HG03066 (cell line): ENCODE data around the gene PTPRN.
"Not testable (repeated sequence)": the region's sequence is repeated elsewhere in the genome, so short reads cannot be mapped to it uniquely, and the experiment has no call there.

Experiments used
- ATAC-seq: cut with Tn5 transposase; IDR thresholded peaks from one replicate; pipeline ENCODE4 v1.9.1; 2021; ENCODE audit warnings: low read depth; ENCODE audit not compliant: unreplicated experiment

Gene PTPRN

GRCh38 chr2:219289195-219289536 lies 20.0 kb downstream of the PTPRN start:
- no peak for ATAC-seq

- ATAC-seq: no peak
Observed at GRCh38 chr2:219287580-219288265, 21.5 kb downstream of the PTPRN start.

GRCh38 chr2:219287116-219287440 lies 22.1 kb downstream of the PTPRN start:
- ATAC-seq: not testable (repeated sequence)

- ATAC-seq: no peak
Observed at GRCh38 chr2:219286436-219287115, 22.6 kb downstream of the PTPRN start.

- no peak for ATAC-seq
Observed at GRCh38 chr2:219285894-219286425, 23.2 kb downstream of the PTPRN start.

DNA sequence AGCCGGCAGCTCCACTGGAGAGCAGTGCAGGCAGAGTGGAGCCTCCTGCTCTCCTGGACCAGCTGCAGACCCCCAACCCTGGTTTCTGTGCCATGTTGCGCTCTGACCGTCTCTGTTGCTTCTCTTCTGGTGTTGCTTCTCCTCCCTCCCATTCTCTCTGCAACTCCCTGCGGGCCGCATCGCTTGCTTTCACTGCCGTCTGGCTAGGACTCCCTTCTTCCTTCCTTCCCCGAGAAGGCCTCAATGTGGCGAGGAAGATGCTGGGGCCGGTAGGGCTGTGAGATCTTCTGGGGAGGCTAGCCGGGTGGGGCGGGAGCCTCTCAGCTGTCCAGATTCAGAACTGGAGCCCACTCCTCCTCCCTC lies 23.8 kb downstream of the PTPRN start:
- ATAC-seq: no peak

DNA sequence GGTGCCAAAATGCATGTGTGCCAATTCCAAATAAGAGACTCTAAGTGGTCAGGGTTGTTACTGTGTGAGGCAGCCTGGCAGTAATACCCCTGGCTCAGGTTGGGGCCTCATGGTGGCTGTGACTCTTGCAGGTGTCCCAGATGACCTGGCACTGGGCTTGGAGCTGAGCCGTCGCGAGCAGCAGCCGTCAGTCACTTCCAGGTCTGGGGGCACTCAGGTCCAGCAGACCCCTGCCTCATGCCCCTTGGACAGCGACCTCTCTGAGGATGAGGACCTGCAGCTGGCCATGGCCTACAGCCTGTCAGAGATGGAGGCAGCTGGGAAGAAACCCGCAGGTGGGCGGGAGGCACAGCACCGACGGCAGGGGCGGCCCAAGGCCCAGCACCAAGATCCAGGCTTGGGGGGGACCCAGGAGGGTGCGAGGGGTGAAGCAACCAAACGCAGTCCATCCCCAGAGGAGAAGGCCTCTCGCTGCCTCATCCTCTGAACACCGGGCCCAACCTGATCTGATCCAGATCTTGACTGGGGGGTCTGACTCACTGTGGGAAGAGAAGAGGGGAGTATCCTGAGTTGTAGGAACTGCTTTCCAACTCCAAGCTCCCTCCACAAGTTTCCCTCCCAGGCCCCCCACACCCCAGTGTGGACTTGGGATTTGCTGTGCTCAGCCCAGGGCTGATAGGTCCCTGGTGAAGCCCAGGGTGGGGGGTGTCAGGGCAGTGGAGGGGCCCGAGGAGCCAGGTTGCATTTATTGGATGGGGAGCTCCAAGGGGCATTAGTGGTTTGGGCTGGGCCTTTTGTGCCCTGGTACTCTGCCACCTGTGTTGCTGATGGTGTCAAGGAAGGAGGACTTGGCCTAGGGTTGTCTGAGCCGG lies 24.5 kb downstream of the PTPRN start:
- no peak for ATAC-seq

DNA sequence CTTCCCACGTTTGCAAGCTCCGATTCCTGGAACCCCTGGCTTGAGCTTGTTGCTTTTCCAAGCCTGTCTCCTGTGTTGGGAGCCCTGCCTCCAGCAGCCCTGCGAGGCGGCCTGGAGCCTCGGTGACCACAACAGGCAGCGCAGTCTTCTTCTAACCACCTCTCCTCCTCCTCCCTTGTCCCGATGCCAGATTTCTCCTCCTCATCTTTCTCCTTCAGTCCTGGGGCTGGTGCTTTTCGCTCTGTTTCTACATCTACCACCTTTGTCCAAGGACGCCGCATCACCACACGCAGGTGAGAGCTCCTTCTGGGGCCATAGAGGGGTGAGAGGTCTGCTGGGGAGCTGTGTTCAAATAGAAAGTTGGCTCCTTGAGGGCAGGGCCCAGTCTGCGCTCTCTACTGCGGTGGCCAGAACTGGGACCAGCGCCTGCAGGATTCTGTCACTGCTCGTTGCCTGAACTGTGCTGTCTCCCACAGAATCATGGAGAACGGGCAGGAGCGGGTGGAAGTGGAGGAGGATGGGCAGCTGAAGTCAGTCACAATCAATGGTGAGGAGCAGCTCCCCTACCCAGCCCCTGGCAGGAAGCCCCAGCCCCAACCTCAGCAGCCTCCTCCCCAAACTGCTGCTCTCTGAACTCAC lies 26.1 kb downstream of the PTPRN start:
- no peak for ATAC-seq

DNA sequence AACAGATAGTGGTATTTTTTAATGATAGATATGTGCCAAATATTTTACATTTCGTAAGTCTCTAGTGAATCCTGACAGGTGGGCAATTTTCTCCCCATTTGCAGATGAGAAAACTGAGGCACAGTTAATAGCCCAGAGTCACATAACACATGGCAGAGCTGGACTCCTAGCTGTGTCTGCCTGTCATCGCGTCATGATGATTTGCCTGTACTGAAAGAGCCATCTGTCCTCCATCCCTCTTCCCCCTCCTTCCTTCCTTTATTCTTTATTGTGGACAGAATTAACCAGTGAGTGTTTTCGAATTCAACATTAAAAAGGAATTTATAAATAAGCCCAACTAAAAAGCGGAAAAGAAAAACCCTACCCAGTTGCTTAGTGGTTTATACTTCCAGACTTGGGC lies 26.8 kb downstream of the PTPRN start:
- no peak for ATAC-seq

DNA sequence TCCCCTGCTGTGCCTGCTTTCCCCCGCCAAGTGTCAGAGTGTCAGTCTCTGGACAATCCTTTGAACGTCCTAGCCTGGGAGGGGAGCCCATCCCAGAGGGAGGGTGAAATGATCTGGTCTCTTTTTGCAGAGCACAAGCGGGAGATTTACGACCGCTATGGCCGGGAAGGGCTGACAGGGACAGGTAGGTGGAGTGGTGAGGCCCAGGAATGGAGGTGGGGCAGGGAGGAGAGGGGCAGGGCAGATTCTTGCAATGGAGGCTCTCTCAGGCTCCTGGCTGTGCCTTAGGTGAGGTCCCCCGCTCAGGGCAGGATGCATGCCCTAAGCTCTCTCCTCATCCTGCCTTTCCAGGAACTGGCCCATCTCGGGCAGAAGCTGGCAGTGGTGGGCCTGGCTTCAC lies 27.6 kb downstream of the PTPRN start:
- ATAC-seq: no peak

GRCh38 chr2:219280651-219281050 lies 28.6 kb downstream of the PTPRN start:
- no peak for ATAC-seq

DNA sequence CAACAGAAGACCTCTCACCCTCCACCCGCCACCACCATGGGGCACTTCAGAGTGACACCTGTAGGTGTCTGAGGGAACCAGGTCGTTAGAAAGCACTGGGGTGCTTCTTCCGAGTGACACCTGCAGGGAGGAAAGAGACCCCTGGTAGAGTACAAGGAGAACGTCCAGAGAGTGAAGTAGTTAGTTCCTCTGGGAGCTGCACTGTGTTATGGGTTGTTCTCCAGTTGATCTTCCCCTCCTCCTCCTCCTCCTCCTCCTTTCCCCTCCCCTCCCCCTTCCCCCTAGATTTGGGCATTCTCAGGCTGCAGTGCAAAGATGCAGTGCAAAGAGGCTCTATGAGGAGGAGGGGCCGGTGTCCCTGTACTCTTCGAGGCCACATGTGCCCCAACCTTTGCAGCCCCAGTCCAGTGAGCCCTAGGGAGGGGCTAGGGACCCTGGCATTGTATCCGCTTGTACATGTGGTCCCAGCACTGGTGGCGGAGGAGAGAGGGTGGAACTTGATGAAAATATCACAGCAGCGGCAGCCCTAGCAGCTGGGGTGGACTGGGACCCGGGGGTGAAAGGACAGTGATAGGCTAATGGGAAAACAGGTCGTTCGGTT lies 29.2 kb downstream of the PTPRN start:
- no peak for ATAC-seq

DNA sequence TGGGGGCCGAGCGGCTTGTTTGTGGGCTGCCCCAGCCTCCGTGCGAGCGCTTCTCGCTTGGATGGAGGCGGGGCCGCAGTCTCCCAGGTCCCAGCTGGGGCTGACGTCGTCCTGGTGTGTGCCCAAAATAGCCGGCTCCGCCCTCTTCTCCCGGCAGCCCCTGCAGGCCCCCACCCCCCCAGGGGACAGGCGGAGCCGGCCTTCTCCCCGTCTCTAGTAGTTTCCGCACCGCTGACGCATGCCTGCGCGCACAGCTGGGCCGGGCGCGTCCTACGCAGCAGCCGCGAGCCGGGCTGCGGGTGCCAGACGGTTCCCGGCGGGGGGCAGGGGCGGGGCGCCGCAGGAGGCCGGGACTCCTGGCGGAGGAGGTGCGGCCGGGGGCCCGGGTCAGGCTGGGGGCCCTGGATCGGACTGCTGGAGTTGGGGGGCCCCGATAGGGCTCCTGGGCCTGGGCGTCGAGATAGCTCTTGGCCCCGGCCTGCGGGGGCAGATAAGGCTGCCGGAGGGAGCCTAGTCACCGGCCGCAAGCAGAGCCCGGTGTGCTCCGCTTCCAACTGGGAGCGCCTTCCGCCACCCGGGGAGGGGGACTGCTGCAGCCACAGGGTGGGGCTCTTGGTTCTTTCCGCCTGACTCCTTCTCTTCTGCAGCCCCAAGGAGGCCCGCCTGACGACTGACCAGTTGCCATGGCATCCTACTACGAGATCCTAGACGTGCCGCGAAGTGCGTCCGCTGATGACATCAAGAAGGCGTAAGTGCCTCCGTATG lies 29.9 kb downstream of the PTPRN start, which contains the start of gene DNAJB2:
Gene DNAJB2 (plus strand): TSS at position 216 of the 765 bp plus-strand sequence. CDS start 468 bp downstream, at position 684.
- ATAC-seq: peak; percentile 82

GRCh38 chr2:219278655-219279150 lies 30.5 kb downstream of the PTPRN start:
- ATAC-seq: no peak

DNA sequence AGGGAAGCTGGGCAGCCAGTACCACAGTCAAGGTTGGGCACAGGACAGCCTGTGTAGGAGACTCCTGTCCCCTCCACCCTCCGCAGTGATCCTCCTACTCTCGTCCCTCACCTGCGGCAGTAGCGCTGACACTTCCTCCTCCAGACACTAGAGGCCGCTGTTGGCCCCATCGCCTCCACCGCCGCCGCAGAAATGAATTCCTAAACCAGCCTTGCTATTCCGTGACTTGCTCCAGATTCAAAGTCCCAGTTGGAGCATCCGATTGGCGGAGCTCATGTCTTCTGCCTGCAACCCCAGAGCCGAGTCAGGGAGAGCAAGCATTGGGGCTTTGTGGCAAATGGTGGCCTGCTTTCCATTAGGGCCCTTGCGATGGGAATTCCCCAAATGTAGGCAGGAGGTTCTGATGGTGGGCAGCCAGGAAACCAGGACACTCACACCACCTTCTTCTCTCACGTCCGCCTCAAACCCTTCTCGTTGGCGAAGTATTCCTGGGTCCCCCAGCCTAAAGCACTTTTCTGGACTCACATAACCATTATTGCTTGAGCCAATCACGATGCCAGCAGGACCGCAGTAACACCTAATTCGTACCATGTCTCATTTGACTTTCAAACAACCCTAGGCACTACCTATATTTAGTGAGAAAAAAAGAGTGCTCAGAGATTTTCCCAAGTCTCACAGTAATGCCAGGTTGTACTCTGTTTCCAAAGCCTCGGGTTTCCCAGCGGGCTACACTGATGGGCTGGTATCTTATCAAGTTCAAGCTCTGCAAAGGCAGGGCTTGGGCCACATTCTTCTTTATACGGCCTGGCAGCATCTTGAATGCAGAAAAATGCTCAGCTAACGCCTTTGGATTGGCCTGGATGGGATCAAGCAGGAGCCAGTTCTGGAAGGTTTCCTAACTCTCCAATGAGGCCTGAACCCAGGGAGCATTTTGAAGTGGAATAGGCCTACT lies 31.2 kb downstream of the PTPRN start:
- peak; percentile 26 for ATAC-seq

DNA sequence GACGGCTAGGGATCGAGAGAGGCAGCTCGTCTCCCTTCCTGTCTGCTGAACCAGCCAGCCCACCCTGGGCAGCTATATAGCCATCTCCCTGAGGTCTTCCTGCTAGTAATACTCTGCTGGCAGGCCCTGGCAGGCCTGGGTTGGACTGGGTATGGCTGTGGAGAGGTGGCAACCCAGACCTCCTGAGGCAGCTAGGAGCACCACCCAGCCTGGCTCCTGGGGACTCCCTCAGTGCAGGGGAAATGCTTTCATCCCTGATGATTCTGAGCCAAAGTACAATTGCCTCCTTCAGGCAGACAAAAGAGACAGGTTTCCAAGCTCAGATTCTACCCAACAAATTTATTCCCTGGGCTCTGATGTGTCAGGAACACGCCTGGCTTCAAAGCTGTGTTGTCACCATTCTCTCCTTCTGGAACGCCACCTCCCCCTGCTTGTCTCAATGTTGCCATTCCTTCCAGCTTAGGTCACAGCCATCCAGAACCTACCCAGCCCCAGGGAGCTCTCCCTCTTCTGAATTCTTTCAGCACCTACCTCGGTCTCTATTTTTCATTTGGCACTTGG lies 34.8 kb downstream of the PTPRN start:
- ATAC-seq: no peak

GRCh38 chr2:219273937-219274336 lies 35.3 kb downstream of the PTPRN start:
- ATAC-seq: no peak

DNA sequence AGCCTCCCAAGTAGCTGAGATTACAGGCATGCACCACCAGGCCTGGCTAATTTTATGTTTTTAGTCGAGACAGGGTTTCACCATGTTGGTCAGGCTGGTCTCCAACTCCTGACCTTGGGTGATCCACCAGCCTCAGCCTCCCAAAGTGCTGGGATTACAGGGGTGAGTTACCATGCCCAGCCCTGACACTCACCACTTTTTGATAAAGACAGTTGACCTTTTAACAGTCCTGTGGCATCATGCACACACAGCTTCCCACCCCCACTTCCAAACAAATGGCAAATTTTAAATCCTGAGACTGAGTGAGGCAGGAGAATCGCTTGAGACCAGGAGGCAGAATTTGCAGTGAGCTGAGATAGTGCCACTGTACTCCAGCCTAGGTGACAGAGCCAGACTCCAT lies 36.2 kb downstream of the PTPRN start:
- no peak for ATAC-seq
